Keratinocyte (primary cell): ENCODE results near the gene PRKCA. TPM values are rescaled to one million over a fixed set of nuclear protein-coding genes. Genes with fewer than 3 reads are reported as not detected.

Source experiments
- DNase-seq: peaks from one replicate; pipeline ENCODE4 v3.0.0-alpha.2; 2011; ENCODE audit warnings: low read depth, missing footprints, low spot score
- FAIRE-seq: peaks from 2 replicates; lab custom pipeline; 2011; peaks lifted over from hg19 to GRCh38; lab: Jason Lieb, UNC
- H2AFZ ChIP-seq: 2 replicates; pipeline ENCODE4 v1.6.0; 2012; ENCODE audit warnings: low read length, control low read depth, inconsistent platforms; ENCODE audit not compliant: control insufficient read depth
- H3K27ac ChIP-seq: 2 replicates; pipeline ENCODE4 v1.5.1; 2011; ENCODE audit warnings: low read length; ENCODE audit not compliant: control insufficient read depth, insufficient read depth
- H3K27me3 ChIP-seq: 3 replicates; pipeline ENCODE4 v1.6.0; 2011; ENCODE audit warnings: low read length; ENCODE audit not compliant: control insufficient read depth, insufficient read depth; ENCODE audit errors: extremely low read depth
- H3K36me3 ChIP-seq, 2 experiments: 2 replicates in 1 of 2; 3 replicates in 1 of 2; pipeline ENCODE4 v1.5.1; 2011; ENCODE audit warnings: low read length in 2 of 2, mild to moderate bottlenecking in 1 of 2; ENCODE audit not compliant: control insufficient read depth in 2 of 2, insufficient read depth in 2 of 2; ENCODE audit errors: extremely low read depth in 1 of 2
- H3K4me1 ChIP-seq: 3 replicates; pipeline ENCODE4 v1.5.1; 2011; ENCODE audit warnings: low read length; ENCODE audit not compliant: control insufficient read depth, insufficient read depth; ENCODE audit errors: extremely low read depth
- H3K4me2 ChIP-seq: 3 replicates; pipeline ENCODE4 v1.6.0; 2011; ENCODE audit warnings: low read depth, low read length; ENCODE audit not compliant: control insufficient read depth, insufficient read depth; ENCODE audit errors: extremely low read depth
- H3K4me3 ChIP-seq, 3 experiments: fragments of 200-600 bp in 1 of 3; sonication (generic) in 1 of 3; 2 replicates in 2 of 3; 3 replicates in 1 of 3; pipeline ENCODE4 v1.5.1; 2011 to 2016; ENCODE audit warnings: low read length in 3 of 3, mild to moderate bottlenecking in 3 of 3, control low read depth in 2 of 3, inconsistent platforms in 1 of 3, low read depth in 1 of 3, mixed read lengths in 1 of 3, mixed run types in 1 of 3, moderate library complexity in 1 of 3; ENCODE audit not compliant: control insufficient read depth in 2 of 3, insufficient read depth in 2 of 3; ENCODE audit errors: extremely low read depth in 1 of 3
- H3K79me2 ChIP-seq: 2 replicates; pipeline ENCODE4 v1.6.0; 2012; ENCODE audit warnings: low read length; ENCODE audit not compliant: control insufficient read depth, insufficient read depth
- H3K9ac ChIP-seq: 3 replicates; pipeline ENCODE4 v1.6.0; 2011; ENCODE audit warnings: low read length; ENCODE audit not compliant: control insufficient read depth, insufficient read depth; ENCODE audit errors: extremely low read depth
- H3K9me1 ChIP-seq: 3 replicates; pipeline ENCODE4 v1.6.0; 2011; ENCODE audit warnings: low read length; ENCODE audit not compliant: control insufficient read depth, insufficient read depth; ENCODE audit errors: extremely low read depth
- H3K9me3 ChIP-seq: 2 replicates; pipeline ENCODE4 v1.5.1; 2012; ENCODE audit warnings: low read depth, low read length; ENCODE audit not compliant: control insufficient read depth
- H4K20me1 ChIP-seq: 3 replicates; pipeline ENCODE4 v1.6.0; 2011; ENCODE audit warnings: low read length; ENCODE audit not compliant: control insufficient read depth, insufficient read depth; ENCODE audit errors: extremely low read depth
- CTCF ChIP-seq, 3 experiments: IDR thresholded peaks in 1 of 3; conservative IDR thresholded peaks in 1 of 3; optimal IDR thresholded peaks in 1 of 3; 2 replicates in 2 of 3; 3 replicates in 1 of 3; pipeline versions ENCODE3 to v1.5.1; 2011; ENCODE audit warnings: low read length in 3 of 3, mild to moderate bottlenecking in 3 of 3, moderate library complexity in 2 of 3, control low read depth in 1 of 3, inconsistent platforms in 1 of 3; ENCODE audit not compliant: insufficient read depth in 2 of 3; ENCODE audit errors: extremely low read depth in 1 of 3
- EZH2 ChIP-seq: IDR thresholded peaks from one replicate; pipeline ENCODE4 v1.6.1; 2012; ENCODE audit warnings: inconsistent platforms, mild to moderate bottlenecking, low read length, moderate library complexity
- dilution Hi-C: fragments of 300-500 bp; cut with MboI; formaldehyde crosslinking; loops from one replicate; pipeline ENCODE4 v1.7.0; 2020; ENCODE audit warnings: low sequenced_read_pairs; ENCODE audit not compliant: extremely low pct_ligation_motif_present
- polyA plus RNA-seq, 5 experiments: library from polyadenylated mRNA; depleted of rRNA in 3 of 5; stranded (reverse) in 3 of 5; stranded (forward) in 1 of 5; unstranded in 1 of 5; fragments of >200 nt; gene quantifications; 1 replicate in 1 of 5; 2 replicates in 3 of 5; 3 replicates in 1 of 5; pipeline versions ENCODE4 v1.2.1 to v1.2.3, GENCODE V29; 2011 to 2012; ENCODE audit warnings: missing spikeins in 2 of 5, low read depth in 1 of 5, low replicate concordance in 1 of 5

Gene PRKCA
- polyA plus RNA-seq, 1 donor (not counting 4 experiments of a cell fraction or from before 2014, with no cell fraction given) = 3.6 TPM

- TF ChIP-seq CTCF (optimal IDR thresholded peaks at IDR 0.05 in 1 of 3, IDR thresholded peaks at IDR 0.05 in 1 of 3, conservative IDR thresholded peaks at IDR 0.05 in 1 of 3; ENCODE audit: extremely low read depth in 1 of 3, insufficient read depth in 2 of 3, low read length in 3 of 3) = no peak
- TF ChIP-seq EZH2 = no peak
- no peaks in the 10 kb centered on the region for H4K20me1 ChIP-seq
- no peak for DNase-seq
These were observed 527.5 kb downstream of the PRKCA start for GRCh38 chr17:66829883-66830282.

GRCh38 chr17:66830451-66830850 lies 528.0 kb downstream of the PRKCA start:
- H3K36me3 ChIP-seq = no peaks in the 10 kb centered on the region
- H2AFZ ChIP-seq = no peak overlapping the region
- H3K27me3 ChIP-seq = peaks cover 30% of the 10 kb centered on the region
- FAIRE-seq (no peak), DNase-seq (no peak)
- no peaks in the 10 kb centered on the region for H3K9me1 ChIP-seq
- H3K4me2 ChIP-seq = no peak overlapping the region
- dilution Hi-C loops = no loop called here
- H3K79me2 ChIP-seq = no peaks in the 10 kb centered on the region
- H3K27ac ChIP-seq = no peak overlapping the region
- H4K20me1 ChIP-seq = no peaks in the 10 kb centered on the region
- no peak for TF ChIP-seq EZH2
- no peak for TF ChIP-seq CTCF (optimal IDR thresholded peaks at IDR 0.05 in 1 of 3, IDR thresholded peaks at IDR 0.05 in 1 of 3, conservative IDR thresholded peaks at IDR 0.05 in 1 of 3; ENCODE audit: extremely low read depth in 1 of 3, insufficient read depth in 2 of 3, low read length in 3 of 3)
- H3K9ac ChIP-seq = no peak overlapping the region
- H3K4me3 ChIP-seq = no peak overlapping the region
- H3K9me3 ChIP-seq = no peaks in the 10 kb centered on the region
- no peaks in the 10 kb centered on the region for H3K4me1 ChIP-seq

More at GRCh38 chr17:66829883-66830282, 527.5 kb downstream of the PRKCA start:
- H3K27ac ChIP-seq = no peak overlapping the region
- no peak overlapping the region for H3K9ac ChIP-seq
- no peaks in the 10 kb centered on the region for H3K9me3 ChIP-seq
- H3K27me3 ChIP-seq = peaks cover 24% of the 10 kb centered on the region
- FAIRE-seq = no peak
- H3K79me2 ChIP-seq = no peaks in the 10 kb centered on the region
- no peaks in the 10 kb centered on the region for H3K36me3 ChIP-seq
- no peak overlapping the region for H2AFZ ChIP-seq
- no peak overlapping the region for H3K4me2 ChIP-seq
- no peaks in the 10 kb centered on the region for H3K4me1 ChIP-seq
- no peaks in the 10 kb centered on the region for H3K9me1 ChIP-seq
- no peak overlapping the region for H3K4me3 ChIP-seq
- dilution Hi-C loops = no loop called here
